ENCODE measurements around the gene NSUN2. TPM values are rescaled to one million over a fixed set of nuclear protein-coding genes. Genes with fewer than 3 reads are reported as not detected.

NSUN2 gene
- total RNA-seq, 6 experiments from 2014 or later, result 24.6 to 42.5 (median 29.1) TPM

GRCh38 chr5:6593148-6594016 lies 39.5 kb downstream of the NSUN2 start:
- DNase-seq (peak in 1 of 3 donors; percentile 74), ATAC-seq (peak in 2 of 4 donors; percentile 4 to 16)
- H3K36me3 ChIP-seq, result no peaks in the 10 kb centered on the region
- H3K4me1 ChIP-seq, result peaks cover 0 to 75% (median 32%) of the 10 kb centered on the region in 4 donors
- peak overlapping the region; percentile 54 to 99 (median 94) for H3K27ac ChIP-seq
- no peaks in the 10 kb centered on the region for H3K27me3 ChIP-seq
- no peak for TF ChIP-seq POLR2A (IDR thresholded peaks at IDR 0.05)
- TF ChIP-seq CTCF (IDR thresholded peaks at IDR 0.05), result no peak
- intact Hi-C loops (cut with DNase I), result no loop called here
- no peak overlapping the region for H3K4me3 ChIP-seq
- WGBS (ENCODE audit: insufficient coverage, low coverage, low lambda C conversion rate, missing lambda C conversion rate), result 35% methylated on average over 7 of the region's 14 CpGs
- no peaks in the 10 kb centered on the region for H3K9me3 ChIP-seq

GRCh38 chr5:6592601-6593000 lies 40.2 kb downstream of the NSUN2 start:
- TF ChIP-seq CTCF (IDR thresholded peaks at IDR 0.05), result no peak
- no peak for TF ChIP-seq POLR2A (IDR thresholded peaks at IDR 0.05)
- ATAC-seq (peak; percentile 37 to 61 (median 52)), DNase-seq (peak in 2 of 3 donors; percentile 49 to 79)
- Histone ChIP-seq H3K9me3 (no peaks in the 10 kb centered on the region), H3K27ac (peak overlapping the region; percentile 41 to 99 (median 94)), H3K36me3 (no peaks in the 10 kb centered on the region), H3K4me1 (peaks cover 0 to 68% (median 28%) of the 10 kb centered on the region in 4 donors), H3K27me3 (no peaks in the 10 kb centered on the region), H3K4me3 (no peak overlapping the region)
- intact Hi-C loops (cut with DNase I), result no loop called here
- 32% methylated on average over 3 of the region's 3 CpGs for WGBS (ENCODE audit: insufficient coverage, low coverage, low lambda C conversion rate, missing lambda C conversion rate)

- 52% methylated on average over 6 of the region's 12 CpGs for WGBS (ENCODE audit: insufficient coverage, low coverage, low lambda C conversion rate, missing lambda C conversion rate)
- H3K9me3 ChIP-seq, result no peaks in the 10 kb centered on the region
- H3K36me3 ChIP-seq, result peaks cover 0 to 1% (median 0%) of the 10 kb centered on the region in 4 donors
- no peak for TF ChIP-seq CTCF (IDR thresholded peaks at IDR 0.05)
- TF ChIP-seq POLR2A (IDR thresholded peaks at IDR 0.05), result no peak
- no peak for ATAC-seq
- H3K27ac ChIP-seq, result peak overlapping the region; percentile 41 to 99 (median 94)
- H3K27me3 ChIP-seq, result no peaks in the 10 kb centered on the region
- H3K4me1 ChIP-seq, result peaks cover 0 to 59% (median 24%) of the 10 kb centered on the region in 4 donors
- intact Hi-C loops (cut with DNase I), result no loop called here
- no peak overlapping the region for H3K4me3 ChIP-seq
- DNase-seq, result no peak
Measured at GRCh38 chr5:6591671-6592288, 41.1 kb downstream of the NSUN2 start.

GRCh38 chr5:6590581-6590980 lies 42.3 kb downstream of the NSUN2 start:
- peak in 1 of 3 donors; percentile 70 for DNase-seq
- 39% methylated on average over 2 of the region's 2 CpGs for WGBS (ENCODE audit: insufficient coverage, low coverage, low lambda C conversion rate, missing lambda C conversion rate)

More at GRCh38 chr5:6590581-6590980, 42.3 kb downstream of the NSUN2 start:
- ATAC-seq, result peak; percentile 29 to 63 (median 56)
- no peaks in the 10 kb centered on the region for H3K27me3 ChIP-seq
- H3K36me3 ChIP-seq, result peaks cover 0 to 9% (median 0%) of the 10 kb centered on the region in 4 donors
- intact Hi-C loops (cut with DNase I), result no loop called here
- H3K4me3 ChIP-seq, result no peak overlapping the region
- peak overlapping the region; percentile 60 to 99 (median 94) for H3K27ac ChIP-seq
- no peaks in the 10 kb centered on the region for H3K9me3 ChIP-seq
- TF ChIP-seq CTCF (IDR thresholded peaks at IDR 0.05) (no peak), POLR2A (IDR thresholded peaks at IDR 0.05) (no peak)
- H3K4me1 ChIP-seq, result peaks cover 0 to 49% (median 19%) of the 10 kb centered on the region in 4 donors
